Esophagus muscularis mucosa (tissue), 4 donors: ENCODE measurements around the gene NDUFC2.

ENCODE experiments used
- CTCF ChIP-seq, 3 experiments: fragments of 200-600 bp in 2 of 3; fragments of 450-650 bp in 1 of 3; sonication (generic) in 2 of 3; IDR thresholded peaks; one replicate each; pipeline ENCODE4 v1.5.1; 2017 to 2019; ENCODE audit warnings: antibody characterized with exemption in 3 of 3, mild to moderate bottlenecking in 2 of 3, moderate library complexity in 1 of 3
- EP300 ChIP-seq: sonication (generic); formaldehyde crosslinking; IDR thresholded peaks from one replicate; pipeline ENCODE4 v1.6.1; 2017; ENCODE audit warnings: antibody characterized with exemption
- POLR2A ChIP-seq: fragments of 450-650 bp; IDR thresholded peaks from one replicate; pipeline ENCODE4 v1.6.1; 2017; ENCODE audit warnings: antibody characterized with exemption, moderate library complexity, mild to moderate bottlenecking, low read depth
- POLR2AphosphoS5 ChIP-seq, 2 donors: sonication (generic); formaldehyde crosslinking; IDR thresholded peaks; one replicate each; pipeline ENCODE4 v1.6.1; 2017; ENCODE audit warnings: antibody characterized with exemption in 2 of 2

- TF ChIP-seq CTCF (IDR thresholded peaks at IDR 0.05) (no peak), POLR2A (no peak), POLR2AphosphoS5 (IDR thresholded peaks at IDR 0.05) (peak in 1 of 2 donors; percentile 7), EP300 (no peak)
Measured at GRCh38 chr11:78022397-78023396, 57.0 kb downstream of the NDUFC2 start, which contains the start of gene KCTD14.
